SK-N-SH treated with all-trans-retinoic acid at 6 μM for 48 hours (cell line): ENCODE data around the gene DNMT3L.
"Not testable (repeated sequence)": the region's sequence is repeated elsewhere in the genome, so short reads cannot be mapped to it uniquely, and the experiment has no call there.

ENCODE experiments used
- ATAC-seq: fragments of 200-7000 bp; cut with Tn5 transposase; 3 replicates; pipeline ENCODE4 v1.9.1; 2020; ENCODE audit warnings: mild to moderate bottlenecking, moderate library complexity
- ARNTL ChIP-seq: fragments of 450-650 bp; formaldehyde crosslinking; IDR thresholded peaks from 2 replicates; pipeline ENCODE4 v1.5.0; 2020; ENCODE audit warnings: low read depth, mild to moderate bottlenecking, moderate library complexity, borderline replicate concordance
- ESRRG ChIP-seq: fragments of 250-450 bp; sonication (Bioruptor Pico); IDR thresholded peaks from 2 replicates; pipeline ENCODE4 v1.6.1; 2021; ENCODE audit warnings: mild to moderate bottlenecking
- GLIS3 ChIP-seq: fragments of 250-450 bp; sonication (Bioruptor Pico); IDR thresholded peaks from 2 replicates; pipeline ENCODE4 v1.5.0; 2020; ENCODE audit warnings: mild to moderate bottlenecking, moderate library complexity
- ISL1 ChIP-seq: fragments of 250-450 bp; sonication (Bioruptor Pico); IDR thresholded peaks from 2 replicates; pipeline ENCODE4 v2.1.2; 2022; ENCODE audit warnings: mild to moderate bottlenecking, moderate library complexity
- PPARA ChIP-seq: fragments of 250-450 bp; sonication (Bioruptor Pico); IDR thresholded peaks from 2 replicates; pipeline ENCODE4 v1.5.0; 2020; ENCODE audit warnings: mild to moderate bottlenecking, borderline replicate concordance
- ZC3H10 ChIP-seq: fragments of 250-450 bp; sonication (Bioruptor Pico); IDR thresholded peaks from 2 replicates; pipeline ENCODE4 v1.5.1; 2021; ENCODE audit warnings: mild to moderate bottlenecking, moderate library complexity
- ZFP3 ChIP-seq: fragments of 250-450 bp; sonication (Bioruptor Pico); IDR thresholded peaks from 2 replicates; pipeline ENCODE4 v1.5.0; 2020; ENCODE audit warnings: mild to moderate bottlenecking, moderate library complexity
- ZNF565 ChIP-seq: fragments of 450-650 bp; formaldehyde crosslinking; conservative IDR thresholded peaks from 2 replicates; pipeline ENCODE4 v1.5.0; 2020; ENCODE audit warnings: low read depth, mild to moderate bottlenecking, moderate library complexity
- TF ChIP-seq, protein P1 (sequence below): fragments of 250-450 bp; sonication (Bioruptor Pico); IDR thresholded peaks from 2 replicates; pipeline ENCODE4 v1.5.0; 2020; ENCODE audit warnings: mild to moderate bottlenecking, moderate library complexity
- TF ChIP-seq, protein P2 (sequence below): fragments of 250-450 bp; sonication (Bioruptor Pico); IDR thresholded peaks from 2 replicates; pipeline ENCODE4 v1.8.0; 2021; ENCODE audit warnings: low read depth, mild to moderate bottlenecking, moderate library complexity, borderline replicate concordance
- TF ChIP-seq, protein P3 (sequence below): fragments of 250-450 bp; sonication (Bioruptor Pico); IDR thresholded peaks from 2 replicates; pipeline ENCODE4 v1.5.1; 2020; ENCODE audit warnings: low read depth, mild to moderate bottlenecking, moderate library complexity

DNMT3L gene

DNA sequence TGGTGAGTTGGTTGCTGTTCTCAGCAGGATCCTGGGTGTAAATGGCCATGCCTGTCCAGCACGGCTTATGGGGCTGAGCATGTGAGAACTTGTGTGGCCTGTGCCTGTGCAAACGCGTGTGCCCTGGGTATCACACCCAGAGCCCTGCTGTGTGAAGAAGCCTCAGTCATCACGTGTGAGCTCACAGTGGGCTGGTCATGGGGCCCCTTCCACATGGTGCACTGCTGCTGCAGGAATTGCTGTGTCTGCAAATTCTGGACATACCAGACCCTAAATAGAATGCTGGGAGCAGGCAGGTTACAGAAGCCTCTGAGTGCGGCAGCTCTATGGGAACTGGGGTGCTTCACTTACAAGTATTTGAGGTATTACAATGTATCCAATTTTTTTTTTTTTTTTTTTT is 38.4 kb downstream of the DNMT3L start:
- not testable (repeated sequence) for ATAC-seq

DNA sequence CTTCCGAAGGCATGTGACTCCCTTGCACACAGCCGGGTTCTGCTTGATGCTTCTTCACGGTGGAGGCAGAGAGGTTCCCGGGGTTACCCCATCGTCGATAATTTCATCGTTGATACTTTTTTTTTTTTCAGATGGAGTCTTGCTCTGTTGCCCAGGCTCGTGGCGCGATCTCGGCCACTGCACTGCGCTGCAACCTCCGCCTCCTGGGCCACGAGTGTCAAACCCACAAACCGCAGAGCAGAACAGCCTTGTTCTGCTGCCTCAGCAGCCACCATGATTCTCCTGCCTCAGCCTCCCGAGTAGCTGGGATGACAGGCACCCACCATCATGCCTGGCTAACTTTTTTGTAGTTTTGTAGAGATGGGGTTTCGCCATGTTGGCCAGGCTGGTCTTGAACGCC is 41.0 kb downstream of the DNMT3L start:
- ATAC-seq = not testable (repeated sequence)

DNA sequence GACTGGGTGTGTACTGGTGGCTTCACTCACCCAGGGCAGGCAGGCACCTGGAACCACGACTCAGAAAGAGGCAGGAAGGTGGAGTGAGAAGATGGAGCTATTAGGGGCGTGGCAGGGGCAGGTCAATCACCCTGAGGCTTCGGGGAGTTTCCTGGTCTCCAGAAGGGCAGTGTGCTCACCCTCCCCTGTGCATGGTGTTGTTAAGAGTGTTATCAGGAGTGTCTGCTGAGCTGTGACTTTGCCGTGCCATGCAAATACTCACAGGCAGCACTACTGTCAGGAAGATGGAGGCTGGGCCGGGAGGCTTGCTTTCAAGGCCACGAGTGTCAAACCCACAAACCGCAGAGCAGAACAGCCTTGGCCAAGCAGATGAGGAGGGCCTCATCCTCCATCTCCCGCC is 43.2 kb downstream of the DNMT3L start:
- not testable (repeated sequence) for ATAC-seq

DNA sequence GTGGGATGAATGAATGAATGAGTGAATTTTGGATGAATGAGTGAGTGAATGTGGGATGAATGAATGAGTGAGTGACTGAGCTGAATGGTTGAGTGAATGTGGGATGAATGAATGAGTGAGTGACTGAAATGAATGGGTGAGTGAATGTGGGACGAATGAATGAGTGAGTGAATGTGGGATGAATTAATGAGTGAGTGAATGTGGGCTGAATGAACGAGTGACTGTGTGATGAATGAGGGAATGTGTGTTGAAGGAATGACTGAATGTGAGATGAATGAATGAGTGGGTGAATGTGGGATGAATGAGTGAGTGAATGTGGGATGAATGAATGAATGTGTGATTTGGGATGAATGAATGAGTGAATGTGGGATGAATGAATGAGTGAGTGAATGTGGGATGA is 49.7 kb downstream of the DNMT3L start:
- not testable (repeated sequence) for ATAC-seq

DNA sequence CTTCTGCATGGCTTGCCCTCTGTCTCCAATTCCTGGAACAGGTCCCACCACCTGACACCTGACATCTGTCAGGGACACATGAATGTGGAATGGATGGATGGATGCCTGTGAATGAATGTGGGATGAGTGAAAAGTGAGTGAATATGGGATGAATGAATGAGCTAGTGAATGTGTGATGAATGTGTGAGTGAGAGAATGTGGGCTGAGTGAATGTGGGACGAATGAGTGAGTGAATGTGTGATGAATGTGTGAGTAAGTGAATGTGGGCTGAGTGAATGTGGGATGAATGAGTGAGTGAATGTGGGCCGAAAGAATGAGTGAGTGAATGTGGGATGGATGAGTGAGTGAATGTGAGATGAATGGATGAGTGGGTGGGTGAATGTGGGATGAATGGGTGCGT is 50.1 kb downstream of the DNMT3L start:
- not testable (repeated sequence) for ATAC-seq

DNA sequence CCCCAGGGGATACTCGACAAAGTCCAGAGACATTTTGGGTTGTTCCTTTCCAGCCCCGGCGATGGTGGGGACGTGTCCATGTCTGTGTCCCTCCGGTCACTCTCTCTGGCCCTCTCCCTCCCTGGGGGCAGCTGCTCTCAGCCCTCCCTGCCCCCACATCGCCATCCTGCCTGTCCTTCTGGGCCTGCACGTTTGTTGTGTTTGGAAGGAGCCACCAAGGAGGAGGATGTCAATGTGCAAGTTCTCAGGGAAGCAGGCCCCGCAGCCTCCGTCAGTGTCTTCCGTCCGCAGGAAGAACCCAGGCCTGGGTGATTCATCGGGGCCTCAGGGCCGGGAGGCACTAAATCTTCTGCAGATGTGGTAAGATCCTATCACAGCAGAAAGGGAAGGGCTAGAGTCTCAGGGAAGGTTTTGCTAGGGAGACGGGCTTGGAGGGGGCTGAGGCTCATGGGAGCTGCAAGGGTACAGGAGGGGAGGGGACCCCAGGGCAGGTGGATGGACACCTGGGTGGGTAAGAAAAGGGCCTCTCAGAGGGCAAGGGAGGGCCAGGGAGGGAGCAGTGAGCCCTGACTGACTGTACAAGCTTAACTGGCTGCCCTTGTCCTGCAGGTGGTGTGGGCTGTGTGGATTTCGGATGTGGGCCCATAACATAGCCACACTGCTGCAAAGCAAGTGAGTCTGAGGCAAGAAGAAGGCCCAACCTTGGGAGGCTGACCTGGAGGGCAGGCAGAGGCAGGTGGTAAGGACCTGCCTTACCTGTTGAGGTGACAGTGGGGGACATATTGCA is 53.6 kb downstream of the DNMT3L start:
- peak; percentile 99 for ATAC-seq

DNA sequence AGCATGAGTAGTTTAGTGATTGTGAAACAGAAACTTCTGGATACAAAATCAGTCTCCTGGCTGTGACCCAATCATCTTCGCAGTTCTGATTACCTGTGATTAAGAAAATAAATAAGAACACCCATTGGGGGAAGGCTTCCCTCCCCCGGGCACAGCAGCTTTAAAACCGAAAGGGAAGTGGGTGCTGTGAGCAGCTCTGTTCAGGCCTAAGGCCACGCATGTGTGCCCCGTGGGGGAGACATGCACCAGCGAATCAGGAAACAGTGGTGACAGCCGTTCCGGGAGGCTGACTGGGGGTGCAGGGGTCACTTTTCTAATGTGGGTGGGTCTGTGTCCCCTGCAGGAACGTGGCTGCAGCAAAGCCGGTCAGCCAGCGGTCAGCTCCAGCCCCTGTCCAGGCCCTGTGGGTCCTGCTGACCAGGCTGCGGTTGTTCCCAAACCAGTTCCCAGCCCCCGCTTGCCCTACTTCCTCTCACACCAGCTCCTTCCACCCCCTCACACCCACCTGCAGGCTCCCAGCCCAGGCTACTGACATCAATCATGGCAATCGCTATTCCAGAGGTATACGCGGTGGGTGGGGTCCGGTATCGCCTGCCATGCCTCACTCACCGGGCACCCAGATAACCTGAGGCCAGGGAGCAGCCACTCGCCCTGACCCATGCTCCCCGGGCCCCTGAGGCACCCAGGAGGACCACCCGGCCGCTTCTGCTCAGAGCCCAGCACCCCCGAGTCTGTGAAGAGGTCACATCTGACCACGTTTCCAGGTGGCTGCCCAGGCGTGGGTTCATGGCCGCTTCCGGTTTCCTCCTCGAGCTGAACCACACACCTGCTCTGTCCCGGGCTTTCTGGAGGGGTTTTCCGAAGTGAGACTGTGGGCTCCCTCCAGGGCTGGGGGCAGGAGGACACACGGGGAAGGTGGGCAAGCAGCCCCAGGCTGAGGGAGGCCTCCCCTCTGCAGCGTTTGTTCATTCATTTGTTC is 54.7 kb downstream of the DNMT3L start:
- ATAC-seq = not testable (repeated sequence)

DNA sequence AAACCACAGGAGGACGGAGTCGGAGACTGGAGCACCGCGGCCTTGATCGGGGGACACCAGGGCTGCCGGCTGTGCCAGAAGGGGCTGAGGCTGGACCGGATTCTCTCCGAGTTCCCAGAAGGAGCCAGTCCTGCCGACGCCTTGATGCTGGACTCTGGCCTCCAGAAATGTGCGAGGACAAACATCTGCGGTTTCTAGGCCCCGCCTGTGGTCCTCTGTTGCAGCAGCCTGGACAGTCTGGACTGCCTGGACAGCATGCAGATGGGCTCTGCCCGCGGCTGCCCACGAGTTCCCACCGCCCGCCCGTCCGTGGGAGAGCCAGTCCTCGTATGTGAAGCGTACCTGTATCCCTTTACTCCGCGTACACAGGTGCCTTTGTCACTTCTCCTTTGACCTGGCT is 55.5 kb downstream of the DNMT3L start:
- ATAC-seq = not testable (repeated sequence)

DNA sequence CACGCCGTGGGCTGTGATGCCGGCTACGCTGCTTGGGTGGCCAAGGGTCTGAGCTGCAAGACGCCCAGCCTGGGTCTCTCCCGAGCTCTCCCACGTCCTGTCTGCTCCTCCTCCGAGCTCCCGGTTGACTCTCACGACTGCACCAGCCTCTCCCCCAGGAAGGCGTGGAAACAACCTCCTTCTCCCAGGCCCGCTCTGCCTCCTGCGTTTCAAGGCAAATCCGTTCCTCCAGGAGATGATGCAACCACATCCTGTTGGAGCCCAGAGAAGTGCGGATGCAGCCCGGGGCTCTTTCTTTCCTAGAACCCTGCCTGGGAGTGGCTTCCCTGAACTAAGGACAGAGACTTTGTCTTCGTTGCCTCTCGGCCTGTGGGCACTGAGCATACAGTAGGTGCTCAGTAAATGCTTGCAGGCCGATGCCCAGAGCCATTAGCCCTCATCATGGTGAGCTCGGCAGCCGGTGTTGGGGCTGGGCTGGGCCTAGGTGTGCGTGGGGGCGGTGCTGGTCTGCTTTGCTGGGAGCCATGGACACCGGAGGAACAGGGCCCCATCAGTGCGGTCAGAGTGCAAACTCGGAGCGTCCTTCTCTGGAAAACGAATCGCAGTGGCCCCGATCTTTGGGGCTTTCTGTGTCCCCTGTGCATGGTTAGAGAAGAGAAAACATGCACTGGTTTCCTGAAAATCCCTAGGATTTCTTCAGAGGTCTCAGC is 59.0 kb downstream of the DNMT3L start:
- not testable (repeated sequence) for ATAC-seq

DNA sequence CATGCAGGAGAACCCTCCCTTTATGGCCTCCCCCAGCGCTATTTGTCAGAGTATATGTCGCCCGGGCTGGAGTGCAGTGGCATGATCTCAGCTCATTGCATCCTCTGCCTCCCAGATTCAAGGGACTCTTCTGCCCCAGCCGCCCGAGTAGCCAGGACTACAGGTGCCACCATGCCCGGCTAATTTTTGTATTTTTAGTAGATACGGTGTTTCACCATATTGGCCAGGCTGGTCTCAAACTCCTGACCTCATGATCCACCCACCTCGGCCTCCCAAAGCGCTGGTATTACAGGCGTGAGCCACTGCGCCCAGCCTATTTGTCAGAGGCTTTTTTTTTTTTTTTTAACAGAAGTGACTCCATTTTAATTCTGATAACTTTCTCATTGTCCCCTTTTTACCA is 61.7 kb downstream of the DNMT3L start:
- ATAC-seq = not testable (repeated sequence)

DNA sequence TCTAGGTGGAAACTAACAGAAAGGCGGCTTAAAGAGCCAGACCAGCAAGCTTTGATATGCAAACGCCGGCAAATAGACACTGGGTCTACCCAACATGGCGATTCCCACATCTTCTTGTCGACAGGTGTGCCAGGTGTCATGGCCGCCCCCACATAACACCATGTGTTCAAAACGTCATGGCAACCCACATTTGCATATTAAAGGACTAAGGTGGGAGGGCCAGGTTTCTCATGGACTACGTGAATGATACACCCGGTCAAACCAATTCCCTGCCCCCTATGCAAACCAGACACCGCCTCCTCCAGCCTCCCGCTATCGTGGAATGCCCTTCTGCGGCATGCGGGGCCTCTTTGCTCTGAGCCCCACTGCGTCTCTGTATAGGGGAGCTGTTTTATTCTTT is 62.2 kb downstream of the DNMT3L start:
- TF ChIP-seq GLIS3 (CRISPR knock-in tag) = no peak
- no peak for TF ChIP-seq ZNF565
- TF ChIP-seq, protein P1, sequence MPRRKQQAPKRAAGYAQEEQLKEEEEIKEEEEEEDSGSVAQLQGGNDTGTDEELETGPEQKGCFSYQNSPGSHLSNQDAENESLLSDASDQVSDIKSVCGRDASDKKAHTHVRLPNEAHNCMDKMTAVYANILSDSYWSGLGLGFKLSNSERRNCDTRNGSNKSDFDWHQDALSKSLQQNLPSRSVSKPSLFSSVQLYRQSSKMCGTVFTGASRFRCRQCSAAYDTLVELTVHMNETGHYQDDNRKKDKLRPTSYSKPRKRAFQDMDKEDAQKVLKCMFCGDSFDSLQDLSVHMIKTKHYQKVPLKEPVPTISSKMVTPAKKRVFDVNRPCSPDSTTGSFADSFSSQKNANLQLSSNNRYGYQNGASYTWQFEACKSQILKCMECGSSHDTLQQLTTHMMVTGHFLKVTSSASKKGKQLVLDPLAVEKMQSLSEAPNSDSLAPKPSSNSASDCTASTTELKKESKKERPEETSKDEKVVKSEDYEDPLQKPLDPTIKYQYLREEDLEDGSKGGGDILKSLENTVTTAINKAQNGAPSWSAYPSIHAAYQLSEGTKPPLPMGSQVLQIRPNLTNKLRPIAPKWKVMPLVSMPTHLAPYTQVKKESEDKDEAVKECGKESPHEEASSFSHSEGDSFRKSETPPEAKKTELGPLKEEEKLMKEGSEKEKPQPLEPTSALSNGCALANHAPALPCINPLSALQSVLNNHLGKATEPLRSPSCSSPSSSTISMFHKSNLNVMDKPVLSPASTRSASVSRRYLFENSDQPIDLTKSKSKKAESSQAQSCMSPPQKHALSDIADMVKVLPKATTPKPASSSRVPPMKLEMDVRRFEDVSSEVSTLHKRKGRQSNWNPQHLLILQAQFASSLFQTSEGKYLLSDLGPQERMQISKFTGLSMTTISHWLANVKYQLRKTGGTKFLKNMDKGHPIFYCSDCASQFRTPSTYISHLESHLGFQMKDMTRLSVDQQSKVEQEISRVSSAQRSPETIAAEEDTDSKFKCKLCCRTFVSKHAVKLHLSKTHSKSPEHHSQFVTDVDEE (CRISPR knock-in tag) = no peak
- TF ChIP-seq ARNTL (CRISPR knock-in tag) = no peak
- TF ChIP-seq ISL1 (CRISPR knock-in tag) = no peak
- no peak for TF ChIP-seq PPARA (CRISPR knock-in tag)
- TF ChIP-seq ZFP3 (CRISPR knock-in tag) = no peak
- TF ChIP-seq, protein P2, sequence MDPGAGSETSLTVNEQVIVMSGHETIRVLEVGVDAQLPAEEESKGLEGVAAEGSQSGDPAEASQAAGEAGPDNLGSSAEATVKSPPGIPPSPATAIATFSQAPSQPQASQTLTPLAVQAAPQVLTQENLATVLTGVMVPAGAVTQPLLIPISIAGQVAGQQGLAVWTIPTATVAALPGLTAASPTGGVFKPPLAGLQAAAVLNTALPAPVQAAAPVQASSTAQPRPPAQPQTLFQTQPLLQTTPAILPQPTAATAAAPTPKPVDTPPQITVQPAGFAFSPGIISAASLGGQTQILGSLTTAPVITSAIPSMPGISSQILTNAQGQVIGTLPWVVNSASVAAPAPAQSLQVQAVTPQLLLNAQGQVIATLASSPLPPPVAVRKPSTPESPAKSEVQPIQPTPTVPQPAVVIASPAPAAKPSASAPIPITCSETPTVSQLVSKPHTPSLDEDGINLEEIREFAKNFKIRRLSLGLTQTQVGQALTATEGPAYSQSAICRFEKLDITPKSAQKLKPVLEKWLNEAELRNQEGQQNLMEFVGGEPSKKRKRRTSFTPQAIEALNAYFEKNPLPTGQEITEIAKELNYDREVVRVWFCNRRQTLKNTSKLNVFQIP (CRISPR knock-in tag) = no peak
- TF ChIP-seq, protein P3, sequence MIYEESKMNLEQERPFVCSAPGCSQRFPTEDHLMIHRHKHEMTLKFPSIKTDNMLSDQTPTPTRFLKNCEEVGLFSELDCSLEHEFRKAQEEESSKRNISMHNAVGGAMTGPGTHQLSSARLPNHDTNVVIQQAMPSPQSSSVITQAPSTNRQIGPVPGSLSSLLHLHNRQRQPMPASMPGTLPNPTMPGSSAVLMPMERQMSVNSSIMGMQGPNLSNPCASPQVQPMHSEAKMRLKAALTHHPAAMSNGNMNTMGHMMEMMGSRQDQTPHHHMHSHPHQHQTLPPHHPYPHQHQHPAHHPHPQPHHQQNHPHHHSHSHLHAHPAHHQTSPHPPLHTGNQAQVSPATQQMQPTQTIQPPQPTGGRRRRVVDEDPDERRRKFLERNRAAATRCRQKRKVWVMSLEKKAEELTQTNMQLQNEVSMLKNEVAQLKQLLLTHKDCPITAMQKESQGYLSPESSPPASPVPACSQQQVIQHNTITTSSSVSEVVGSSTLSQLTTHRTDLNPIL (CRISPR knock-in tag) = no peak
- no peak for TF ChIP-seq ZC3H10
- no peak for TF ChIP-seq ESRRG (CRISPR knock-in tag)
- ATAC-seq = no peak

DNA sequence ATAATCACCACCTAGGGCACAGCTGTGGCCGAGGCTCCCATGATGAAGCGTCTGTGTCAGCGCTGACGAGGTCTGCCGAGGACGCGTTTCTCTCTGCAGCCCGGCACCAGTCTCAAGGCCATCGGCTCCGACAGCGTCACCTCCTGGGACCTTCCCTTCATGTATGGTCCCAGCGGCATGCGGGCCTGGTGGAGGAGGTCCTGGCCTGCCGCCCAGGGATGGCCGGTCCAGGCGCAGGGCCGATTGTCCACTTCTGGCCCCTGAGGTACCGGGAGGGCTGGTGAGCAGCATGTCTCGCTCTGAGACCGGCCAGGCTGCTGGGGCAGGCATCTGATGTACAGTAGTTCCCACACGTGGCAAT is 64.6 kb downstream of the DNMT3L start:
- not testable (repeated sequence) for ATAC-seq
